ENCODE data around the gene DNAJC11.
"Not testable (repeated sequence)": the region's sequence is repeated elsewhere in the genome, so short reads cannot be mapped to it uniquely, and the experiment has no call there.

DNAJC11 gene

DNA sequence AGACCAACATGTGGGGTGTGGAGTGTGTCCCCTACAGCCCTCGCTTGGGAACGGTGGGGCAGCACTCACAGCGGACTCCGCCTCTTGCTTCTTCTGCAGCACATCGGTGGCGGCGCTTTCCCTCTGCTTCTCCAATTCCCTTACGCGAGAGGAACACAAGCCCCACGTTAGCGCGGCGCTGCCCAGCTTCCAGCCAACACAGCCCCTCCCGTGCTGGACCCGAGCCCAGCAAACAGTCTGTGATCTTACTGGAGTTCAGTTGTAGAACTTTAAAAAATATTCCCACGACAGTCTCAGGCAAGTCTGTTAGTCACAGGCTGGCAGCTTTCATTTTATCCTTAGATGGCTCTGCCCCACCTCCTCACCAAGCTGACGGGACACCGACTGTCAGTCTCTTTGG is 63.4 kb downstream of the DNAJC11 start:
- Histone ChIP-seq H3K4me1 (ENCODE audit: control insufficient read depth, insufficient read depth, low read length) (no peaks in the 10 kb centered on the region), H3K9me3 (ENCODE audit: control insufficient read depth, low read length) (no peaks in the 10 kb centered on the region), H3K4me3 (ENCODE audit: low read length) (no peak overlapping the region), H3K27me3 (ENCODE audit: control insufficient read depth, insufficient read depth, low read length) (no peaks in the 10 kb centered on the region), H3K36me3 (ENCODE audit: control insufficient read depth, insufficient read depth, low read length) (peaks cover 4% of the 10 kb centered on the region), H3K9ac (ENCODE audit: low read length) (no peak overlapping the region)

DNA sequence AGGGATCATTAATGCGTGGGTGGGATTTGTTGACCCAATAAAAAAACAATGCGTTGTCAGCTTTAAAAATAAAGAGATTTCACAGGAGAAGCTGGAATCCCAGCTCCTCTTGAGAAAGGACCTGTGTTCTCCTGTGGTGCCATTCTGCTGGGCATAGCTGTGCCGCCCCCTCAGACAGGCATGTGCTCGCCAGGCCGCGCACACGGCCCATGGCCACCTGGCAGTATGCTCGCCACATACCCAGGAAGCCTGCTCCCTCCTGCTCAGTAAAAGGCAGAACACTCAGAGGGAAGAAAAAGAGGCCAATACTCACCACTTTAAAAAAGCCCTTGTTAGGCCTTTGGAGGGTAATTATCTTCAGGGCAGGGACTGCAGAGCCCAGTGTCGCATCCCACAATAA is 63.8 kb downstream of the DNAJC11 start:
- H3K4me1 ChIP-seq (ENCODE audit: control insufficient read depth, insufficient read depth, low read length) = no peaks in the 10 kb centered on the region
- H3K9ac ChIP-seq (ENCODE audit: low read length) = no peak overlapping the region
- H3K27me3 ChIP-seq (ENCODE audit: control insufficient read depth, insufficient read depth, low read length) = no peaks in the 10 kb centered on the region
- no peak overlapping the region for H3K4me3 ChIP-seq (ENCODE audit: low read length)
- no peaks in the 10 kb centered on the region for H3K9me3 ChIP-seq (ENCODE audit: control insufficient read depth, low read length)
- H3K36me3 ChIP-seq (ENCODE audit: control insufficient read depth, insufficient read depth, low read length) = peaks cover 4% of the 10 kb centered on the region

DNA sequence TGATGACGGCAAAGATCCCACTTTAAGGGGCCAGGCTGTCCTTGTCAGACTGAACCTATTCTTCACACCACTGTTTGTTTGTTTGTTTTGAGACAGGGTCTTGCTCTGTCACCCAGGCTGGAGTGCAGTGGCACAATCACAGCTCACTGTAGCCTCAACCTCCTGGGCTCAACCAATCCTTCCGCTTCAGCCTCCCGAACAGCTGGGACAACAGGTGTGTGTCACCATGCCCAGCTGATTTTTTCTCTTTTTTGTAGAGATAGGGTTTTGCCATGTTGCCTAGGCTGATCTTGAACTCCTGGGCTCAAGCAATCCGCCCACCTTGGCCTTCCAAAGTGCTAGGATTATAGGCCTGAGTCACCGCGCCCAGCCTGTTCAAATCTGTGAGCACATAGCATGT is 64.8 kb downstream of the DNAJC11 start:
- H3K9me3 ChIP-seq (ENCODE audit: control insufficient read depth, low read length); H3K4me3 ChIP-seq (ENCODE audit: low read length); H3K27me3 ChIP-seq (ENCODE audit: control insufficient read depth, insufficient read depth, low read length); H3K4me1 ChIP-seq (ENCODE audit: control insufficient read depth, insufficient read depth, low read length); H3K36me3 ChIP-seq (ENCODE audit: control insufficient read depth, insufficient read depth, low read length); H3K9ac ChIP-seq (ENCODE audit: low read length): not testable (repeated sequence)

DNA sequence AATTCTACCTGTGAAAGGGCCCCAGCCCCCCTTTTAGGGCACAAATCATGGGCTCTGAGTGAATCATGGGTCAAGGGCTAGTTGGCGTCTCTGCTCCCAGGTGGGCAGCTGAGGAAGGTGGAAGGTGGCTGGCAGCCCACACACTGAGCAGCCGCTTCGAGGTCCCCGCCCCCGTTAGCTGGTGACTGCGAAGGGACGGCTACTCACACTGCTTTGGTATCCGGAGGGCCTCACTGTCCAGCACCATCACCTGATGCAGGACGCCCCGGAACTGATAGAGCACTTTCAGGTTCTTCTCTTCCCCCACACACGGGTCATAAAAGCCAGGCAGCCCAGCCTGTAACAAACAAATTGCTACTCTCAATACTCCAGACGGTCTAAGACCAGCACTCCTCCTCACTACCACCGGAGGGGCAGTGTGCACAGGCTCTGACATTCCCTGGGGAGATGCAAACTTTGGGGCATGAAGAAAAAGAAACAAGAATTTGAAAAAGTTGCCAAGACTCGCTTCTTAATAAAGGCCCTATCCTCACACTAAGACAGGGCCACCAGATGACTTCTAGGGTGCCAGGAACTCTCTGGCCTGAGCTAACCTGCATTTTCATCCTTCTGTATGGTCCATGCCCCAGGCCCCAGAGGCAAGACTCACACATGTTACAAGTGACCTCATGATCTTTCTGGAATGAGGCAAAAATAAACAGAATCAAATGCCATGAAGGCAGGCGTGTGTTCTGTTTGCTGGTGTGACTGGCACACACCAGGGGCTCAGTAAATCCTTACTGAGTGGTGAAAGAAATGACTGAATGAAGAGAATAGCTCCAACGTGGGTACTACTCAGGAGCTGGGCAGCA is 65.5 kb downstream of the DNAJC11 start:
- H3K36me3 ChIP-seq (ENCODE audit: control insufficient read depth, insufficient read depth, low read length) = peaks cover 4% of the 10 kb centered on the region
- no peaks in the 10 kb centered on the region for H3K9me3 ChIP-seq (ENCODE audit: control insufficient read depth, low read length)
- H3K9ac ChIP-seq (ENCODE audit: low read length) = no peak overlapping the region
- no peaks in the 10 kb centered on the region for H3K4me1 ChIP-seq (ENCODE audit: control insufficient read depth, insufficient read depth, low read length)
- no peak overlapping the region for H3K4me3 ChIP-seq (ENCODE audit: low read length)
- no peaks in the 10 kb centered on the region for H3K27me3 ChIP-seq (ENCODE audit: control insufficient read depth, insufficient read depth, low read length)

DNA sequence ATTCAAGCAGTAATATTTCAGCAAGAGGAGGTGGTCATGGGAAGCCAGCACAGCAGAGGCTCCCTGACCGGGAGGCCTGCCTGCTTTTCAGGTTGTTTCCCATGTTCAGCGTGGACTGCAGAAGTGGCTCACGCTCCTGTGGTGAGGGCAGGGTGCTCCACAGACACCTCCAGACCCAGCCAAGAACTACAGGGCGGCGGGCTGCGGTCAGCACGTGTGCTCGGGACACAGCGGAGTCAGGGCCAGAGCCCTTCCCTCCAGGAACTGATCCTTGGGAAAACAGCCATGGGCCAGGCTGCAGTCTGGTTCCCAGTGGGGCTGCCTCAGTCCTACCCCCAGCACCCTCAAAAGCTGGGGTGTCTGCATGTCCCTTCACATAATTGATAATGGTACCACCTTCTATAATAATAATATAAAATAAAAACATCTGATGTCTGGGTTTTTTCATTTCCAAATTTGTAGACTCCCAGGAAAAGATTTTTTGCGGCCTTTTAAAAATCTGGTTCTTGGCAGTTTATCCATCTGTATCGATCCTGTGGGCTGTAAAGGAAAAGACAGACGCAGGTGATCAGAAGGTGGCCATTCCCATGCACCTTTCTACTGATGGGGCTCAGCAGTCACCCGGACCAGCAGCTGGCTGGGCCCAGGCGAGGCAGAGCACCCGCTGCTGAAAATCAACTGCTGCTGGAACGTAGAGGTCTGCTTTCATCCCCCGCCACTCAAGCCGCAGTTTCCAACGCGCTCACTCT is 66.3 kb downstream of the DNAJC11 start:
- Histone ChIP-seq H3K9me3 (ENCODE audit: control insufficient read depth, low read length) (no peaks in the 10 kb centered on the region), H3K9ac (ENCODE audit: low read length) (no peak overlapping the region), H3K4me3 (ENCODE audit: low read length) (no peak overlapping the region), H3K36me3 (ENCODE audit: control insufficient read depth, insufficient read depth, low read length) (peaks cover 4% of the 10 kb centered on the region), H3K4me1 (ENCODE audit: control insufficient read depth, insufficient read depth, low read length) (no peaks in the 10 kb centered on the region), H3K27me3 (ENCODE audit: control insufficient read depth, insufficient read depth, low read length) (no peaks in the 10 kb centered on the region)

DNA sequence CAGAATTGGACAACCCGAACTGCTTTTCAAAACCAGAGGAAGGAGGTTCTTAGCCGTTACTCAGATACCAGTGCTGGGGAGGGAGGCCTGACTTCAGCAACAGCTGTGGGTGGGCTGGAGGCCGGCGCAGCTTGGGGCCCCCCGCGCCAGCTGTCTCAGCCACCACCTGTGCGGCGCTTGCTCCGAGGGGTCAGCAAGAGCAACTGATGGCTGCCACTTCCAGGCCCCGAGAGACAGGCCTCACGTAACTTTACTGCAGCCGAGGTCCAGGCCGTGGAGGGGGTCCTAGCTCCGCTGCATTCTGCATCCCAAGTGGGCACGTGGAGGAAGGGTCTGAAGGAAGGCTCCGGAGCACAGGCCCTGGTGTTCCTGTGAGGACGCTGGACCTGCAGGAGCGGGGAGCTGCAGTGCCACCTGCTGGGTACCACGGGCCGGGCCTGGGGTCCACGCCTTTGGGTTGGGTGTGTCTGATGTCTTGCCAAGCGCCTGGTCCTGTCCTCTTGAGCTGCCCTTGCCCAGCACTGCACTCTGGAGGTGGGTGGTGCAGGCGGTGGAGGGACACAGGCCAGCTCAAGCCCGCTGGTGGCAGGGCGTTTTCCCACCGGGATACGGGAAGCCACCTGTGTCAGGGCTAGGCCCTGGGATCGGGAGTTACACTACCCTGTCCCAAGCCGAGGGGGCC is 67.1 kb downstream of the DNAJC11 start:
- Histone ChIP-seq H3K36me3 (ENCODE audit: control insufficient read depth, insufficient read depth, low read length) (peaks cover 4% of the 10 kb centered on the region), H3K4me1 (ENCODE audit: control insufficient read depth, insufficient read depth, low read length) (no peaks in the 10 kb centered on the region), H3K9ac (ENCODE audit: low read length) (no peak overlapping the region), H3K4me3 (ENCODE audit: low read length) (no peak overlapping the region), H3K27me3 (ENCODE audit: control insufficient read depth, insufficient read depth, low read length) (no peaks in the 10 kb centered on the region), H3K9me3 (ENCODE audit: control insufficient read depth, low read length) (no peaks in the 10 kb centered on the region)

DNA sequence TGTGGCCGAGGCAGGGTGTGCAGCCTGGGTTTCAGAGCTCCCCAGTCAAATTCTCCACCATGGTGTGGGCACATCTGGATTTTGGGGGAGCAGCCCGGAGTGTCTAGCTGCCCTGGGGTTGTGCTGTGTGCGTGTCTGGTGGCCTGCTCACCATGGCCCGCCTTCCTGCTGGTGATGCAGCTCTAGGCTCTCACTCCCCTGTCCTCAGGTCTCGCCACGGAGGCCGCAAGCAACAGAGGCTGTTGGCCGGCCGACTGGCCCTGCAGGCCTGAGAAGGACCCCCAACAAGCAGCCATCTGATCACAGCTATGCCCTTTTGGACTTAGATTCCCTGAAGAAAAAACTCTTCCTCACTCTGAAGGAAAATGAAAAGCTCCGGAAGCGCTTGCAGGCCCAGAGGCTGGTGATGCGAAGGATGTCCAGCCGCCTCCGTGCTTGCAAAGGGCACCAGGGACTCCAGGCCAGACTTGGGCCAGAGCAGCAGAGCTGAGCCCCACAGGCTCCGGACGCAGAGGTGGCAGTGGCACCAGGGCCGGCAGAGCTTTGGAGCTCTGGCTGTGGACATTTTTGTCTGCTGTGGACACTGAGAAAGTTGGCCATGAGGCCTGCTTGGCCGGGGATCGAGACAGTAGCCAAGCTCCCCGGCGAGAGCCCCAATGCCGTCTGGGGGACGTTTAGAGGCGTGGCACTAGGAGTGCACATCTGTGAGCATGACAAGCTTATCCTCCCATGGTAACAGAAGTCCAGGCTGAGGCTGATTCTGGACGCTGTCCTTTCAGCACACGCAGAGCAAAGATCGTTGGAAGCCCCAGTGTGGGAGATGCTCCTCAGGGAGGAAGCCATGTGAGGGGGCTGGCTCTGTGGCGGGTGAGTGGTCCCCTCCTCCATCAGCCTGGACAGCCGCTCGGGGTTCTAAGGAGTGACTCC is 68.8 kb downstream of the DNAJC11 start:
- peaks cover 11% of the 10 kb centered on the region for H3K36me3 ChIP-seq (ENCODE audit: control insufficient read depth, insufficient read depth, low read length)
- no peaks in the 10 kb centered on the region for H3K4me1 ChIP-seq (ENCODE audit: control insufficient read depth, insufficient read depth, low read length)
- H3K9ac ChIP-seq (ENCODE audit: low read length) = no peak overlapping the region

DNA sequence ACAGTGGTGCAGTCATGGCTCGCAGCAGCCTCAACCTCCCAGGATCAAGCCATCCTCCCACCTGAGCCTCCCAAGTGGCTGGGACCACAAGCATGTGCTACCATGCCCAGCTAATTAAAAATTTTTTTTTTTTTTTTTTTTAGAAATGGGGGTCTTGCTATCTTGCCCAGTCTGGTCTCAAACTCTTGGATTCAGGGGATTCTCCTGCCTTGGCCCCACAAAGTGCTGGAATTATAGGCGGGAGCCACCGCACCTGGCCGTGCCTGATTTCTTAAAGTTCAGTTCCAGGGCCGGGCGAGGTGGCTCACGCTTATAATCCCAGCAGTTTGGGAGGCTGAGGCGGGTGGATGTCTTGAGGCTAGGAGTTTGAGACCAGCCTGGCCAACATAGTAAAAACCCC is 70.6 kb downstream of the DNAJC11 start:
- no peaks in the 10 kb centered on the region for H3K9me3 ChIP-seq (ENCODE audit: control insufficient read depth, low read length)
- H3K4me1 ChIP-seq (ENCODE audit: control insufficient read depth, insufficient read depth, low read length) = peaks cover 5% of the 10 kb centered on the region
- no peak overlapping the region for H3K9ac ChIP-seq (ENCODE audit: low read length)
- no peaks in the 10 kb centered on the region for H3K27me3 ChIP-seq (ENCODE audit: control insufficient read depth, insufficient read depth, low read length)
- H3K36me3 ChIP-seq (ENCODE audit: control insufficient read depth, insufficient read depth, low read length) = peaks cover 9% of the 10 kb centered on the region
- H3K4me3 ChIP-seq (ENCODE audit: low read length) = no peak overlapping the region

More for the DNA sequence above, 68.8 kb downstream of the DNAJC11 start:
- Histone ChIP-seq H3K27me3 (ENCODE audit: control insufficient read depth, insufficient read depth, low read length) (no peaks in the 10 kb centered on the region), H3K9me3 (ENCODE audit: control insufficient read depth, low read length) (no peaks in the 10 kb centered on the region), H3K4me3 (ENCODE audit: low read length) (no peak overlapping the region)

DNA sequence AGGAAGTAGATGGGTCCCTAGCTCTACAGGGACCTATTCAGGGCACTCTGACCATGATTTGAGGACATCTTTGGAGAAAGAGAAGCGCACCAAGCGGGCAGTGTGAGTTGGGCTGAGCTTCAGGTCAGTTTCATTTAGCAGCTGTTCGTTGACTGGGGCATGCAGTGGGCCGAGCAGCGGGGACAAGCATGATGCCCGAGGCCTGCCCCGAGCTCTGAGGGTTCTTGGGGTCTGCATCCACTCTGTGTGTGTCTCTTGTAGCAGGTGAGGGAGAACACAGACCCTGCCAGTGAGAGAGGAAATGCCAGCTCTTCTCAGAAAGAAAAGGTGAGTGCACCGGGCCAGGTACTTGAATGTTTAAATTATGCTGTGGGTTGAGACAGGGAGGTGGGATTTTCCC is 71.6 kb downstream of the DNAJC11 start:
- H3K27me3 ChIP-seq (ENCODE audit: control insufficient read depth, insufficient read depth, low read length) = no peaks in the 10 kb centered on the region
- peaks cover 9% of the 10 kb centered on the region for H3K36me3 ChIP-seq (ENCODE audit: control insufficient read depth, insufficient read depth, low read length)
- peaks cover 7% of the 10 kb centered on the region for H3K4me1 ChIP-seq (ENCODE audit: control insufficient read depth, insufficient read depth, low read length)
- H3K4me3 ChIP-seq (ENCODE audit: low read length) = no peak overlapping the region
- H3K9me3 ChIP-seq (ENCODE audit: control insufficient read depth, low read length) = no peaks in the 10 kb centered on the region
- H3K9ac ChIP-seq (ENCODE audit: low read length) = no peak overlapping the region

DNA sequence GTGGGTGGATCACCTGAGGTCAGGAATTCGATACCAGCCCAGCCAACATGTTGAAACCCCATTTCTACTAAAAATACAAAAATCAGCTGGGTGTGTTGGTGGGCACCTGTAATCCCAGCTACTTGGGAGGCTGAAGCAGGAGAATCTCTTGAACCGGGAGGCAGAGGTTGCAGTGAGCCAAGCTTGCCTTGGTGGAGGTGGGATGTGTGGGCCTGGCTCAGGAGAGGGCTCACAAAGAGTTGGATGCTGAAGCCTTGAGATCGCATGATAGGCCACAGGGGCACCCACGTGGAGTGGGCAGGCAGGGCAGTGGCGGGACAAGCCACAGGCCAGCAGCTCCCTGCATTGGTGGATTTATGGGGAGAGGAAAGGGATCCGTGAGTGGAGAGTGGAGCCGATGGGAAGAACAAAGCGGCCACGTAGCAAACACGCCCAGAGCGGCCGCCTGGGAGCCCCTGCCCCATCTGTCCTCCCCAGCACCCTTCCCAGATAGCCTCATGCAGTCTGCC is 72.6 kb downstream of the DNAJC11 start:
- H3K4me3 ChIP-seq (ENCODE audit: low read length) = no peak overlapping the region
- H3K9ac ChIP-seq (ENCODE audit: low read length) = no peak overlapping the region
- H3K9me3 ChIP-seq (ENCODE audit: control insufficient read depth, low read length) = no peaks in the 10 kb centered on the region
- peaks cover 14% of the 10 kb centered on the region for H3K4me1 ChIP-seq (ENCODE audit: control insufficient read depth, insufficient read depth, low read length)
- peaks cover 9% of the 10 kb centered on the region for H3K36me3 ChIP-seq (ENCODE audit: control insufficient read depth, insufficient read depth, low read length)
- no peaks in the 10 kb centered on the region for H3K27me3 ChIP-seq (ENCODE audit: control insufficient read depth, insufficient read depth, low read length)

DNA sequence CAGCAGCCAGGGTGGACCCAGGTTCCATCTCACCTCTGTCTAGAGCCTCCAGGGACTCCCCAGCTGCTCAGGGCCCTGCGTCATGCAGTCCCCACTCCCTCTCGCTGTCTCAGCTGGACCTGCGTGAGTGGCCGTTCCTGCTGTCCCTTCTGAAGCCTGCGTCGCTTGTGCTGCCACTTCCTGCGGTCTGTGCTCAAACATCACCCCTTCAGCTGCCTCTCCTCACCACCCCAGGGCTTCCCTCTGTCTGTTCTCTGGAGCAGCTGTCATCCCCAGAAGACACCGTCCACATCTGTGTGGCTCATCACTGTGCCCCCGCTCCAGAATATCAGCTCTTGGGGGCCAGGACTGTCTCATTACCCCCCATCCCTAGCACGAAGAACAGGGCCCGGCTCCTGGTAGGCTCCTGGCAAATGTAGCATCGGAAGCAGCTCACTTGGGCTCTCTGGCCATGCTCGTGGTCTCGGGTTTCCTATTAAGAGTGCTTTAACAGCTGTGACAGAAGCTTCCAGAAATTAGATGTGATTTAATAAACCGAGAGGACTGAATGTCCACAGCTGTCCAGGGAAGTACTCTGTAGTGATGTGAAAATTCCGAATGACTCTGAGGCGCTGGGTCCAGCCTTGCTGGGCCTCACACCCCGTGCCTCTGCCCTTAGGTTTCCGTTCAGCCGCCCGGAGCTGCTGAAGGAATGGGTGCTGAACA is 73.6 kb downstream of the DNAJC11 start:
- Histone ChIP-seq H3K27me3 (ENCODE audit: control insufficient read depth, insufficient read depth, low read length) (no peaks in the 10 kb centered on the region), H3K4me3 (ENCODE audit: low read length) (no peak overlapping the region), H3K36me3 (ENCODE audit: control insufficient read depth, insufficient read depth, low read length) (peaks cover 9% of the 10 kb centered on the region), H3K4me1 (ENCODE audit: control insufficient read depth, insufficient read depth, low read length) (peaks cover 14% of the 10 kb centered on the region), H3K9me3 (ENCODE audit: control insufficient read depth, low read length) (no peaks in the 10 kb centered on the region), H3K9ac (ENCODE audit: low read length) (no peak overlapping the region)

All from mucosa of stomach (tissue), 1 donor.